Measurements from ENCODE around the gene ANO6. TPM values are rescaled to one million over a fixed set of nuclear protein-coding genes. Genes with fewer than 3 reads are reported as not detected.
"Not testable (repeated sequence)": the region's sequence is repeated elsewhere in the genome, so short reads cannot be mapped to it uniquely, and the experiment has no call there.

Gene ANO6
- total RNA-seq, 1 donor from 2014 or later: 69.9 TPM

DNA sequence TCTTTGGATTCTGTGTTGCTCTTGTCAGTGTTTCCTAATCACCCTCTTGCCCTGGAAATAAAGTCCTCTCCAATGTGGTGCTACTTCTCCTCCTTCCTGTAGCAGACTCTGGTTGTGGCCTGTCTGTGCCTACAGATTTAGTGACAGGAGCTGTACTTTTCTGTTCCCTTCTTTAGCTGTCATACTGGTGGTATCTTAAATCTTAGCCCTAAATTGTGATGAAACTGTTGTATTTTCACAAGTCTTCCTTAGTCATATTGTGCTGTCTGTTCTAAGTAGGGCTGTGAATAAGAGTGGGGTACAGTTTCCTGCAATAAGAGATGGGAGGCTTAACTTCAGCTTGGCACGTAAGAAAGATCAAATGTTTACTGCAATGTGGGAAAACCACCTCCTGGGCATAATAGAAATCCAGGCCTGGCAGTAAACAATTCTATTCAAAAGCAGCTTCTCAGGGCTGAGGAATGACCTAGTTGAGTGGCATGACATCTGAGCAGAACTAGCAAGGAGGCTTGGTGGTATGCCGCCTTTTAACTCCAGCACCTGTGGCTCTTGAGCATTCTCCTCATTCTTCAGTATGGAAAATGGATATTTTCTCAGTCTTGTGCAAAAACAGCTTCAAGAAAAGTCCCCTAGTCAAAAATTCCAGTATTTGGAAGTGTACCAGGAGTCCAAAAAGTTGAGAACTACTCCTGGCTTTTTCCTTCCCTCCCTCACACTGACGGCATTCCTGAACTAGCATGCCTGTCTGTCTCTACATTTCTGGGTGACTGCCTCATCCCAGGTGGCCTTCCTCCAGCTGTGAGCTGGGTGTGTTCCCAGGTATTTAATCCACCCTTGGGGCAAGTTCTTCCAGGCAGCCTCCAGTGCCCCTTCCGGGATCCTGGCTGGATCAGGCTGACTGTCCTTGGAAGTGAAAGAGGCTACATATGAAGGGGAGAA lies 19.5 kb downstream of the ANO6 start:
- TF ChIP-seq, protein P1, sequence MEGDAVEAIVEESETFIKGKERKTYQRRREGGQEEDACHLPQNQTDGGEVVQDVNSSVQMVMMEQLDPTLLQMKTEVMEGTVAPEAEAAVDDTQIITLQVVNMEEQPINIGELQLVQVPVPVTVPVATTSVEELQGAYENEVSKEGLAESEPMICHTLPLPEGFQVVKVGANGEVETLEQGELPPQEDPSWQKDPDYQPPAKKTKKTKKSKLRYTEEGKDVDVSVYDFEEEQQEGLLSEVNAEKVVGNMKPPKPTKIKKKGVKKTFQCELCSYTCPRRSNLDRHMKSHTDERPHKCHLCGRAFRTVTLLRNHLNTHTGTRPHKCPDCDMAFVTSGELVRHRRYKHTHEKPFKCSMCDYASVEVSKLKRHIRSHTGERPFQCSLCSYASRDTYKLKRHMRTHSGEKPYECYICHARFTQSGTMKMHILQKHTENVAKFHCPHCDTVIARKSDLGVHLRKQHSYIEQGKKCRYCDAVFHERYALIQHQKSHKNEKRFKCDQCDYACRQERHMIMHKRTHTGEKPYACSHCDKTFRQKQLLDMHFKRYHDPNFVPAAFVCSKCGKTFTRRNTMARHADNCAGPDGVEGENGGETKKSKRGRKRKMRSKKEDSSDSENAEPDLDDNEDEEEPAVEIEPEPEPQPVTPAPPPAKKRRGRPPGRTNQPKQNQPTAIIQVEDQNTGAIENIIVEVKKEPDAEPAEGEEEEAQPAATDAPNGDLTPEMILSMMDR (IDR thresholded peaks at IDR 0.05; ENCODE audit: insufficient read depth, low read length, poor library complexity, severe bottlenecking): no peak
- H3K36me3 ChIP-seq (ENCODE audit: control insufficient read depth, insufficient read depth, low read length): no peaks in the 10 kb centered on the region
- DNase-seq (ENCODE audit: low read depth): no peak
- H3K4me3 ChIP-seq (ENCODE audit: low read depth, low read length): no peak overlapping the region
- no peaks in the 10 kb centered on the region for H3K27me3 ChIP-seq (ENCODE audit: control insufficient read depth, insufficient read depth, low read length)

DNA sequence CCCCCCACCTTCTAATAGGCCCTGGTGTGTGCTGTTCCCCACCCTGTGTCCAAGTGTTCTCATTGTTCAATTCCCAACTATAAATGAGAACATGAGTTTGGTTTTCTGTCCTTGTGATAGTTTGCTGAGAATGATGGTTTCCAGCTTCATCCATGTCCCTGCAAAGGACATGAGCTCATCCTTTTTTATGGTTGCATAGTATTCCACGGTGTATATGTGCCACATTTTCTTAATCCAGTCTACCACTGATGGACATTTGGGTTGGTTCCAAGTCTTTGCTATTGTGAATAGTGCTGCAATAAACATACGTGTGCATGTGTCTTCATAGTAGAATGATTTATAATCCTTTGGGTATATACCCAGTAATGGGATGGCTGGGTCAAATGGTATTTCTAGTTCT lies 20.5 kb downstream of the ANO6 start:
- H3K36me3 ChIP-seq (ENCODE audit: control insufficient read depth, insufficient read depth, low read length); DNase-seq (ENCODE audit: low read depth); H3K27me3 ChIP-seq (ENCODE audit: control insufficient read depth, insufficient read depth, low read length); H3K4me3 ChIP-seq (ENCODE audit: low read depth, low read length): not testable (repeated sequence)

DNA sequence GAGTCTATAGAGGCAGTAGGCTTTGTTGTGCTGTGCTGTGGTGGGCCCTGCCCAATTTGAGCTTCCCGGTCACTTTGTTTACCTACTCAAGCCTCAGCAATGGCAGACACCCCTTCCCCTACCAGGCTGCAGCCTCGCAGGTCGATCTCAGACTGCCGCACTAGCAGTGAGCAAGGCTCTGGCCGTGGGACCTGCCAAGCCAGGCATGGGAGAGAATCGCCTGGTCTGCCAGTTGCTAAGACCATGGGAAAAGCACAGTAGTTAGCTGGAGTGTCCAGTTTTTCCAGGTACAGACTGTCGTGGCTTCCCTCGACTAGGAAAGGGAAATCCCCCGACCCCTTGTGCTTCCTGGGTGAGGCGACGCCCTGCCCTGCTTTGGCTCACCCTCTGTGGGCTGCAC lies 26.3 kb downstream of the ANO6 start:
- TF ChIP-seq, protein P1 (IDR thresholded peaks at IDR 0.05; ENCODE audit: insufficient read depth, low read length, poor library complexity, severe bottlenecking): no peak

DNA sequence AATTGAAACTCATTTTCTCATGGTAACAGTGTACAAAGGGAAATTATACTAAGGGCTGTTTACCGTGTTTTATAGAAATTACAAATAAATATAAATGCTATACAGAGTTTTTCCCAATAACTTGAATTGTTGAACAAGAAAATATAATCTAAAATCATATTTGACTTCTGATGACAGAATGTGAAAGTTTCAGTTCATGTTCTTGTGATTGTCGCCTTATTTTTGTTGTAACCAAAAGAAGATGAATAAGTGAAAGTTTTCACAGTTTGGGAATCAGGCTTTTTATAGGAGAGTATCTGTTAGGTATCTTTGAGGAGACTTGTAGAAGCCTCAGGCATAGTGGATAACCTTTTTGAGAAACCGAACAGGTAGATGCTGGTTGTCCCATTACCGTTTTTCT lies 28.1 kb downstream of the ANO6 start:
- DNase-seq (ENCODE audit: low read depth): no peak
- Histone ChIP-seq H3K36me3 (ENCODE audit: control insufficient read depth, insufficient read depth, low read length) (no peaks in the 10 kb centered on the region), H3K27me3 (ENCODE audit: control insufficient read depth, insufficient read depth, low read length) (no peaks in the 10 kb centered on the region), H3K4me3 (ENCODE audit: low read depth, low read length) (no peak overlapping the region)
- TF ChIP-seq, protein P1 (IDR thresholded peaks at IDR 0.05; ENCODE audit: insufficient read depth, low read length, poor library complexity, severe bottlenecking): no peak

More for the DNA sequence above, 26.3 kb downstream of the ANO6 start:
- DNase-seq (ENCODE audit: low read depth): no peak
- H3K27me3 ChIP-seq (ENCODE audit: control insufficient read depth, insufficient read depth, low read length): no peaks in the 10 kb centered on the region
- H3K36me3 ChIP-seq (ENCODE audit: control insufficient read depth, insufficient read depth, low read length): no peaks in the 10 kb centered on the region
- H3K4me3 ChIP-seq (ENCODE audit: low read depth, low read length): no peak overlapping the region

DNA sequence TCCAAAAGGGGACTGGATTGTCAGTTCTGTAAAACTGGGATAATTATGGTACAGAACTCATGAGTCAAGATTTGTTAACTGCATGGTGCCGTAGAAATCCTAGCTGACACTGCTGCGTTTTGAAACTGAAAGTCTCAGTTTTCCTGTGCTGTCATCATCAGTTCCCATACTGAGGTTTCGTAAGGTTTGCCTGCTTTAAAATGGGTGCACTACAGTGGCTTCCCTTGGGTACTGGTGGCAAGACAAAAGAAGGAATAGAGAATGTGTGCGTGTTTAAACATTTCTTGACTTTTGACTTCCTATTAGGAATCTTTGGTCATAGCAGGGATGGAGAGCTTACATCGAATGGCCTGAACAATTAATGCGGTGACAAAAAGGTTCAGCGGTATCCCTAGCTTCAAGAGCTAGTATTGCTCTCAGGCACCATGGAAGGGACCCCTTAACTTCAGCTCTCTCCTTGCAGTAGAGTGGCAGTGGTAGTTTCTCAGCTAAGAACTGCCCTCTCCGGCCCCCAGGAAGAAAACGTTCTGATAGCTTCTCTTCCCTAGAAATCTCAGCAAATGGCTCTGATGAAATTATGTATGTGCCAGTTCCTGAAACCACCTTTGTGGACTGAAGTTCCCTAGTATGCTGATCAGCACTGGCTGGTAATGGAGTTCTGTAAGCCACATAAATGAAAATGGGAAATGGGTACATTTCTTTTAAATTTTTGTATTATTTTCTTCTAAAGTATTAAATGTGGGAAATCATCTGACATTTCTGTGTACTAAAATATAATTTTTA lies 28.9 kb downstream of the ANO6 start:
- H3K4me3 ChIP-seq (ENCODE audit: low read depth, low read length): no peak overlapping the region
- DNase-seq (ENCODE audit: low read depth): no peak
- H3K36me3 ChIP-seq (ENCODE audit: control insufficient read depth, insufficient read depth, low read length): no peaks in the 10 kb centered on the region
- H3K27me3 ChIP-seq (ENCODE audit: control insufficient read depth, insufficient read depth, low read length): no peaks in the 10 kb centered on the region
- TF ChIP-seq, protein P1 (IDR thresholded peaks at IDR 0.05; ENCODE audit: insufficient read depth, low read length, poor library complexity, severe bottlenecking): no peak

DNA sequence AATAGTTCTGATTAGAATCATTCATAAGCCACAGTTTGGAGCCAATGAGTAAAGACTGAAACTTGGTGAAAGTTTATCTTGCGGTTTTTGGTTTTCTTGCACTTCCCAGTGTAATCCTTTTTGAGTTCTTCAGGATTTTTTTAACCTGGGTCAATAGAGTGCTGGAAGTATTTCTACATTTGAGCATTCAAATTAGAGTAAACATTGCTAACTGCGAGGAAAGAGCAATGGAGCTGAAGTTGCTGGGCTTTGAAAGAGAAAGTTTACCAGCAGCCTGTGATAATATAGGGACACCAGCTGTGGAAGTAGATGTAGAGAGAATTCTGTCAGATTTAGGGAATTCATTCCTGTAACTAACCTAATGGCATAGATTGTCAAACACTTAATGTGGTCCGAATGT lies 30.3 kb downstream of the ANO6 start:
- Histone ChIP-seq H3K27me3 (ENCODE audit: control insufficient read depth, insufficient read depth, low read length) (no peaks in the 10 kb centered on the region), H3K36me3 (ENCODE audit: control insufficient read depth, insufficient read depth, low read length) (no peaks in the 10 kb centered on the region), H3K4me3 (ENCODE audit: low read depth, low read length) (no peak overlapping the region)
- TF ChIP-seq, protein P1 (IDR thresholded peaks at IDR 0.05; ENCODE audit: insufficient read depth, low read length, poor library complexity, severe bottlenecking): no peak
- no peak for DNase-seq (ENCODE audit: low read depth)
